Dorsolateral prefrontal cortex (tissue), 118 donors: ENCODE measurements around the gene FOXO1. TPM values are rescaled to one million over a fixed set of nuclear protein-coding genes. Genes with fewer than 3 reads are reported as not detected.

Source experiments
- total RNA-seq, 120 experiments: library from RNA; stranded (reverse); gene quantifications; one replicate each; pipeline versions ENCODE4 v1.2.3 to v1.2.4, GENCODE V29; 2022

The FOXO1 gene
- total RNA-seq, 120 experiments from 2014 or later = 9.8 to 31.6 (median 16.3) TPM

Other genes starting within 250 kb of the FOXO1 start
- 10 to 100 TPM; 18.5 to 39.4 (median 27.6) TPM for gene MRPS31, start 104.5 kb upstream of the FOXO1 start, total RNA-seq
- 1 to 10 TPM; 1.8 to 9.1 (median 4.0) TPM for gene SLC25A15, start 123.0 kb upstream of the FOXO1 start, total RNA-seq